K562 (cell line): Measurements from ENCODE around the gene RPL7A. TPM values are rescaled to one million over a fixed set of nuclear protein-coding genes. Genes with fewer than 3 reads are reported as not detected.

Experiments used
- ASH1L ChIP-seq: fragments of 450-650 bp; IDR thresholded peaks from 2 replicates; pipeline ENCODE4 v1.6.1; 2018; ENCODE audit warnings: borderline replicate concordance, mild to moderate bottlenecking, low read depth; ENCODE audit not compliant: partially characterized antibody
- CEBPG ChIP-seq, 3 experiments: fragments of 200-800 bp in 1 of 3; sonication (Bioruptor generic) in 1 of 3; sonication (generic) in 1 of 3; formaldehyde crosslinking in 1 of 3; IDR thresholded peaks in 2 of 3; conservative IDR thresholded peaks in 1 of 3; 2 replicates each; pipeline versions ENCODE4 v1.6.1 to v1.8.0; 2016 to 2022; ENCODE audit warnings: missing compliant biosample characterization in 2 of 3, missing genetic modification characterization in 2 of 3, mild to moderate bottlenecking in 1 of 3, missing genetic modification reagents in 1 of 3
- FOXP1 ChIP-seq: sonication (generic); formaldehyde crosslinking; IDR thresholded peaks from 2 replicates; pipeline ENCODE4 v1.8.0; 2022; ENCODE audit warnings: mild to moderate bottlenecking, missing genetic modification reagents
- HDAC8 ChIP-seq: fragments of 450-650 bp; IDR thresholded peaks from 2 replicates; pipeline ENCODE4 v1.6.1; 2016; ENCODE audit warnings: mild to moderate bottlenecking, missing genetic modification characterization, moderate library complexity, missing compliant biosample characterization
- HDGF ChIP-seq: fragments of 450-650 bp; IDR thresholded peaks from 2 replicates; pipeline ENCODE4 v1.6.1; 2016
- HMG20A ChIP-seq: fragments of 450-650 bp; formaldehyde crosslinking; conservative IDR thresholded peaks from 2 replicates; pipeline ENCODE4 v1.4.0; 2020; ENCODE audit warnings: mild to moderate bottlenecking, mixed read lengths
- MTA2 ChIP-seq: fragments of 450-650 bp; IDR thresholded peaks from 2 replicates; pipeline ENCODE4 v1.6.1; 2016; ENCODE audit warnings: low read depth
- NR2C1 ChIP-seq, 2 experiments: fragments of 450-650 bp; IDR thresholded peaks; 2 replicates each; pipeline ENCODE4 v1.6.1; 2017; ENCODE audit warnings: mild to moderate bottlenecking in 2 of 2, antibody characterized with exemption in 1 of 2, inconsistent platforms in 1 of 2, missing compliant biosample characterization in 1 of 2, missing genetic modification characterization in 1 of 2
- OTX1 ChIP-seq: fragments of 450-650 bp; formaldehyde crosslinking; IDR thresholded peaks from 2 replicates; pipeline ENCODE4 v1.4.0; 2022; ENCODE audit warnings: mild to moderate bottlenecking
- PHF21A ChIP-seq: fragments of 450-650 bp; IDR thresholded peaks from 2 replicates; pipeline ENCODE4 v1.6.1; 2017; ENCODE audit warnings: low read depth, borderline replicate concordance
- PRPF4 ChIP-seq: fragments of 200-400 bp; formaldehyde crosslinking; IDR thresholded peaks from one replicate; pipeline ENCODE4 v1.6.1; 2017; ENCODE audit warnings: low read length, low read depth, mild to moderate bottlenecking; ENCODE audit not compliant: insufficient read depth, poor library complexity, severe bottlenecking
- RAD51 ChIP-seq: fragments of 450-650 bp; IDR thresholded peaks from 2 replicates; pipeline ENCODE4 v1.7.1; 2016; ENCODE audit warnings: low read depth, mild to moderate bottlenecking, borderline replicate concordance
- RFX7 ChIP-seq: fragments of 250-450 bp; sonication (Bioruptor Pico); IDR thresholded peaks from 2 replicates; pipeline ENCODE4 v1.5.1; 2021; ENCODE audit warnings: mild to moderate bottlenecking
- RNF2 ChIP-seq: sonication (generic); IDR thresholded peaks from 2 replicates; pipeline ENCODE4 v1.6.1; 2016
- XRCC5 ChIP-seq: fragments of 200-400 bp; formaldehyde crosslinking; IDR thresholded peaks from 2 replicates; pipeline ENCODE4 v1.6.1; 2017; ENCODE audit warnings: low read depth, mild to moderate bottlenecking, low read length
- ZFP1 ChIP-seq: fragments of 450-650 bp; formaldehyde crosslinking; IDR thresholded peaks from 2 replicates; pipeline ENCODE4 v1.4.0; 2020; ENCODE audit warnings: mild to moderate bottlenecking, mixed read lengths
- ZNF140 ChIP-seq: fragments of 250-450 bp; sonication (Bioruptor Pico); IDR thresholded peaks from 2 replicates; pipeline ENCODE4 v1.8.0; 2021; ENCODE audit warnings: moderate library complexity, mild to moderate bottlenecking, inconsistent platforms
- ZNF551 ChIP-seq: fragments of 250-450 bp; sonication (Bioruptor Pico); IDR thresholded peaks from 2 replicates; pipeline ENCODE4 v1.5.0; 2021; ENCODE audit warnings: mild to moderate bottlenecking, moderate library complexity
- polyA plus RNA-seq, 8 experiments: library from polyadenylated mRNA; depleted of rRNA in 4 of 8; stranded (reverse) in 5 of 8; unstranded in 3 of 8; fragments of >200 nt; fragmentation: Nextera tagmentation in 2 of 8; fragmentation: Illumina TruSeq in 1 of 8; extraction: Ambion mirVana in 2 of 8; extraction: Trizol in 1 of 8; gene quantifications; 2 replicates each; pipeline versions ENCODE4 v1.2.1 to v1.2.3, GENCODE V29; 2011 to 2014; ENCODE audit warnings: inconsistent platforms in 1 of 8, missing spikeins in 1 of 8
- total RNA-seq, 7 experiments: library from RNA; depleted of rRNA in 6 of 7; stranded (reverse); fragments of >200 nt in 6 of 7; fragmentation: Illumina TruSeq in 2 of 7; extraction: Trizol in 2 of 7; gene quantifications; 2 replicates each; pipeline versions ENCODE4 v1.2.1 to v1.2.3, GENCODE V29; 2011 to 2021; ENCODE audit warnings: low replicate concordance in 1 of 7
- TF ChIP-seq, protein P1 (sequence below): fragments of 200-800 bp; sonication (Bioruptor generic); IDR thresholded peaks from 2 replicates; pipeline ENCODE4 v1.6.1; 2017; ENCODE audit warnings: missing genetic modification characterization, missing compliant biosample characterization
- TF ChIP-seq, protein P2 (sequence below): IDR thresholded peaks from 2 replicates; pipeline ENCODE4 v1.6.1; 2014; ENCODE audit warnings: antibody characterized with exemption
- TF ChIP-seq, protein P3 (sequence below): sonication (generic); formaldehyde crosslinking; IDR thresholded peaks from 2 replicates; pipeline ENCODE4 v1.8.0; 2022; ENCODE audit warnings: missing genetic modification reagents, mild to moderate bottlenecking, moderate library complexity, borderline replicate concordance
- TF ChIP-seq, protein P4 (sequence below): fragments of 250-450 bp; sonication (Bioruptor Pico); IDR thresholded peaks from 2 replicates; pipeline ENCODE4 v1.8.0; 2021; ENCODE audit warnings: borderline replicate concordance, mild to moderate bottlenecking, moderate library complexity; ENCODE audit not compliant: poor library complexity, severe bottlenecking

RPL7A gene
- total and polyA plus RNA-seq, 9 of the 15 experiments (the other 6 are each of a cell fraction or from before 2014, with no cell fraction given), result 1,935 to 3,760 (median 2,652) TPM

DNA sequence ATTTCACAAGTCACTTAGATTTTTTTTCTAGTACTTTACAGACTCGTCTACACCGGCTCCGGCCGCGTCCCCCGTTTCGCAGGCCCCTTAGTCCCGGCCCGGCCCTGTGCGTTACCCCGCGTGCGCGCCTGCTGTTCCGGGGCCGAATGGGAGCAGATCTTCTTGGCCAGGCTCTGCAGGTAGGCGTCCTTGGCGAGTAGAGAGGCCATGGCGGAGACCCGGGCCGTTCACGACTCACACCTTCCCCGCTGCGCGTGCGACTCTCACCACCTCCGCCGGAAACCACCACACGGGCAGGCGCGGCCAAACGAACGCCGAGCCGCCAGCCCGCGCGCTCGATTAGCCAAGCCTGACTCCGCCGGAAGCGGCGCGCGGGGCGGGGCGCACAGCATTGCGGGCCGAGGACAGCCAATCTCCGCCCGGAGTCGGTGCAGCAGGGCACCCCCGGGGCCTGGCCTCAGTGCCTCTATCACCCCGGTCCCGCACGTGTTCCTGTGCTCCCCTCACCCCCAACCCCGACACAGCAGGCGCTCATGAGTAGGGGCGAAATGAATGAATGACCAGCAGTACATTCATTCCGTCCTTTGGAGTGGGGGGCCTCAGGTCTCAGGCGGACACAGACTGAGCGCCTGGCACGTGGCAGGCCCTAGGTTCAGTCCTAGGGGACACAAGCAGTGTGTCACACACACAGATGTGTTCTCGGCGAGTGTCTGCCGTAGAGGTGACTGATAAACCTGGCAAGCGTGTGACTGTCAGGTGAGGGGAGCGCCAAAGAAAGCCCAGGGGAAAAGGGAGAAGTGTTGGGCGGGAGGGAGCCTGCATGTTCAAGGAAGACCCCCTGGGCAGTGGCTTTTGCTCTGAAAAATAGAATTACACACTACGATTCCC, 11.8 kb upstream of the RPL7A start, which contains the start of gene SURF6 (continued):
- TF ChIP-seq HMG20A (CRISPR knock-in tag) (no peak), OTX1 (CRISPR knock-in tag) (no peak; the same call in 1 of the 2 replicates), CEBPG (CRISPR knock-in tag; IDR thresholded peaks at IDR 0.05) (0 out of 2 replicates have a peak, but pooled peaks have one; percentile 4), CEBPG (tag; conservative IDR thresholded peaks at IDR 0.05 in 1 of 2, IDR thresholded peaks at IDR 0.05 in 1 of 2) (no peak), HDAC8 (tag) (no peak), ZNF551 (CRISPR knock-in tag) (no peak), PRPF4 (no peak), ASH1L (no peak), ZFP1 (CRISPR knock-in tag) (no peak), RNF2 (peak; percentile 92), RAD51 (peak; percentile 62), HDGF (no peak), RFX7 (CRISPR knock-in tag) (no peak), PHF21A (peak; percentile 83; the same call in 1 of the 2 replicates), NR2C1 (IDR thresholded peaks at IDR 0.05) (no peak), NR2C1 (tag; IDR thresholded peaks at IDR 0.05) (peak; percentile 41; the same call in 1 of the 2 replicates), XRCC5 (peak; percentile 100), FOXP1 (CRISPR knock-in tag) (peak; percentile 94), MTA2 (no peak), ZNF140 (CRISPR knock-in tag) (no peak)
- TF ChIP-seq, protein P1, sequence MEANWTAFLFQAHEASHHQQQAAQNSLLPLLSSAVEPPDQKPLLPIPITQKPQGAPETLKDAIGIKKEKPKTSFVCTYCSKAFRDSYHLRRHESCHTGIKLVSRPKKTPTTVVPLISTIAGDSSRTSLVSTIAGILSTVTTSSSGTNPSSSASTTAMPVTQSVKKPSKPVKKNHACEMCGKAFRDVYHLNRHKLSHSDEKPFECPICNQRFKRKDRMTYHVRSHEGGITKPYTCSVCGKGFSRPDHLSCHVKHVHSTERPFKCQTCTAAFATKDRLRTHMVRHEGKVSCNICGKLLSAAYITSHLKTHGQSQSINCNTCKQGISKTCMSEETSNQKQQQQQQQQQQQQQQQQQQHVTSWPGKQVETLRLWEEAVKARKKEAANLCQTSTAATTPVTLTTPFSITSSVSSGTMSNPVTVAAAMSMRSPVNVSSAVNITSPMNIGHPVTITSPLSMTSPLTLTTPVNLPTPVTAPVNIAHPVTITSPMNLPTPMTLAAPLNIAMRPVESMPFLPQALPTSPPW, result peak; percentile 88
- TF ChIP-seq, protein P2, sequence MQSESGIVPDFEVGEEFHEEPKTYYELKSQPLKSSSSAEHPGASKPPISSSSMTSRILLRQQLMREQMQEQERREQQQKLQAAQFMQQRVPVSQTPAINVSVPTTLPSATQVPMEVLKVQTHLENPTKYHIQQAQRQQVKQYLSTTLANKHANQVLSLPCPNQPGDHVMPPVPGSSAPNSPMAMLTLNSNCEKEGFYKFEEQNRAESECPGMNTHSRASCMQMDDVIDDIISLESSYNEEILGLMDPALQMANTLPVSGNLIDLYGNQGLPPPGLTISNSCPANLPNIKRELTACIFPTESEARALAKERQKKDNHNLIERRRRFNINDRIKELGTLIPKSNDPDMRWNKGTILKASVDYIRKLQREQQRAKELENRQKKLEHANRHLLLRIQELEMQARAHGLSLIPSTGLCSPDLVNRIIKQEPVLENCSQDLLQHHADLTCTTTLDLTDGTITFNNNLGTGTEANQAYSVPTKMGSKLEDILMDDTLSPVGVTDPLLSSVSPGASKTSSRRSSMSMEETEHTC, result peak; percentile 42; the same call in 1 of the 2 replicates
- TF ChIP-seq, protein P3, sequence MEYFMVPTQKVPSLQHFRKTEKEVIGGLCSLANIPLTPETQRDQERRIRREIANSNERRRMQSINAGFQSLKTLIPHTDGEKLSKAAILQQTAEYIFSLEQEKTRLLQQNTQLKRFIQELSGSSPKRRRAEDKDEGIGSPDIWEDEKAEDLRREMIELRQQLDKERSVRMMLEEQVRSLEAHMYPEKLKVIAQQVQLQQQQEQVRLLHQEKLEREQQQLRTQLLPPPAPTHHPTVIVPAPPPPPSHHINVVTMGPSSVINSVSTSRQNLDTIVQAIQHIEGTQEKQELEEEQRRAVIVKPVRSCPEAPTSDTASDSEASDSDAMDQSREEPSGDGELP (CRISPR knock-in tag), result peak; percentile 95
- TF ChIP-seq, protein P4, sequence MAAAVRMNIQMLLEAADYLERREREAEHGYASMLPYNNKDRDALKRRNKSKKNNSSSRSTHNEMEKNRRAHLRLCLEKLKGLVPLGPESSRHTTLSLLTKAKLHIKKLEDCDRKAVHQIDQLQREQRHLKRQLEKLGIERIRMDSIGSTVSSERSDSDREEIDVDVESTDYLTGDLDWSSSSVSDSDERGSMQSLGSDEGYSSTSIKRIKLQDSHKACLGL (CRISPR knock-in tag), result peak; percentile 77
